GM18507 (cell line): ENCODE data around the gene SEMA4D.

Experiments
- DNase-seq: peaks from one replicate; pipeline ENCODE4 v3.0.0; 2011; ENCODE audit warnings: low read depth; ENCODE audit not compliant: insufficient read length; ENCODE audit errors: extremely low spot score
- FAIRE-seq: peaks from 2 replicates; lab custom pipeline; 2011; peaks lifted over from hg19 to GRCh38; lab: Jason Lieb, UNC

Gene SEMA4D

DNA sequence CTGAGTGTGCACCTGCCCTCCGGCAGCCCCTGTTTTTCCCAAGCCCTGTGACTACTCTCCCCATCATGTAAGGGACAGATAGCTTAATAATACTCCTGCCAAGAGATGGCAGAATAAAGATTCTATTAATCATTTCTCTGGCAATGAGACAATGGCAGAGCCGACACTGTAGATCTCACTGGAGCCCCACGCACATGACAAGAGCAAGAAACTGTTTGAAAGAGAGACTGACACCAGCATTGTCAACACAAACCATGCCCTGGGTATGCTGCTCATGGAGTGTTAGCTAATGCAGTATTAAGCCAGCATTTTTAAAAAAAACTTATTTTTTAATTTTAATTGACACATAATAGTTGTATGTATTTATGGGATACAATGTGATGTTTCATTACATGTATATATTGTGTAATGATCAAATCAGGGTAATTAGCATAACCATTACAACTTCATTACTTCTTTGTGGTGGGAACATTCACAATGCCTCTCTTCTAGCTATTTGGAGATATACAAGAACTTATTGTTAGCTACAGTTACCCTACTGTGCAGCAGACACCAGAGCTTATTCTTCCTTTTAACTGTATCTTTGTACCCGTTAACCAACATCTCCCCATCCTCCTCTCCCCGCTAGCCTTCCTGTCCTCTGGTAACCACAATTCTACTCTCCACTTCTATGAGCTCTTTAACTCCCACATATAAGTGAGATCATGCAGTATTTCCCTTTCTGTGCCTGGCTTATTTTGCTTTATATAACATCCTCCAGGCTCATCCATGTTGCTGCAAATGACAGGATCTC, 31.5 kb upstream of the SEMA4D start:
- FAIRE-seq: peak; percentile 51

GRCh38 chr9:89528540-89528939, 30.6 kb upstream of the SEMA4D start:
- DNase-seq: no peak
- FAIRE-seq: no peak

More for the DNA sequence above, 31.5 kb upstream of the SEMA4D start:
- no peak for DNase-seq

- DNase-seq (no peak), FAIRE-seq (no peak)
Observed at GRCh38 chr9:89528131-89528530, 30.2 kb upstream of the SEMA4D start.

GRCh38 chr9:89527084-89527483, 29.2 kb upstream of the SEMA4D start:
- DNase-seq (no peak), FAIRE-seq (peak; percentile 52)

DNA sequence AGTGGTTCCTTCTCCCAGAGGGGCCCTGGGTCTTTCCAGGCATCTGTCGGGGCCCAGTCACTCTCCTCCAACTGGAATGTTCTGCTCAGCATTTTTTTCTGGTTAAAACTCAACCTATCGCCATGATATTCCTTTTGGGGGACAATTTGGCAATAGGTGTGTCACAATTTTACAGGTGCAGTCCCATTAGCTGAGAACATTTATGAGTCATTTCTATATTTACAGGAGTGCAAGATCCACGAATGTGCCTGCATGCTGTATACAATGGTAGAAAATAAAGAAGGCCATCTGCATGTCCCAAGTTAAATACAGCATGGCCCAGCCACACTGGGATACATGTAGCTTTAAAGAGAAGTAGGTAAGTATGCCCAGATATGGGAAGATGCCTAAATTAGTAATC, 28.8 kb upstream of the SEMA4D start:
- FAIRE-seq (no peak), DNase-seq (no peak)

DNA sequence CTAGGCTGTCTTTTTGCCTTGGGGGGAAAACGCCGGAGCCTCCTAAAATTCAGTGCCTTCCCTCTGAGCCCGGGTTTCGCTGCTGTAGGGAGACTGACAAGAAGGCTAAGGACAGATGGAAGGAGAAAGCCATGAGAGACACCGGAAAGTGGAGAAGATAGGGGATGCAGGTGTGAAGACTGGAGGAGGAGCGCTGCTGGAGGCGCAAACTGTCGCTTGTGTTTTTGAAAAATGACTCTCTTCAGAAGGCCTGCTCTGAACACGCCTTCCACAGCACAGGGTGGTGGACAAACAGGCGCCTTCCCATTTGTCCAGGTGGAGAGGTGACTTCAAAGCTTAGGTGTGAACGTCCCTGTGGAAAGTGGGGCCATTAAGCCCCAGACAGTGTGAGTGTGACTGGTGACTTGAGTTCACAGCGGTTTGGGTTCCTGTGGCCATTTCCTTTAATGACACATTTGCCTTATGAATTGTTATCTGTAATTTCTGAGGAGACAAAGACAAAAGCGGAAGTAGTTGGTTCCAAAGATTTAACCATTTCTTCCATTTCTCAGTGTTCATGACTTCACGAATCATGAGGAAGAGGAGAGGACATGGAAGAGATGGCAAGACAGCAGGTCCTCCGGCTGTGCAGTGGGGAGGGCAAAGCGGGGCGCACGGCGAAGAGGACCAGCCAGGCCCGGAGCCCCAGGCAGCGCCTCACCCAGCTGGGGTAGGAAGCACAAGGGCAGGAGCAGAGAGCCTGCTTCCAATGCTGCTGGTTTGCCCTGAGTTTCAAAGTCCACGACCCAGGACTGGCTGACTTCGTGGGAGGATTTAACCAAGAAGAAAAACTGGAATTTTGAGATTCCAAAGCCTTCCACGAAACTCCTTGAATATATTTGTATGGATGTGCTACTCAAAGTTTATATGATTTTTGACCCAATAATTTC, 27.8 kb upstream of the SEMA4D start:
- FAIRE-seq (no peak), DNase-seq (no peak)

DNA sequence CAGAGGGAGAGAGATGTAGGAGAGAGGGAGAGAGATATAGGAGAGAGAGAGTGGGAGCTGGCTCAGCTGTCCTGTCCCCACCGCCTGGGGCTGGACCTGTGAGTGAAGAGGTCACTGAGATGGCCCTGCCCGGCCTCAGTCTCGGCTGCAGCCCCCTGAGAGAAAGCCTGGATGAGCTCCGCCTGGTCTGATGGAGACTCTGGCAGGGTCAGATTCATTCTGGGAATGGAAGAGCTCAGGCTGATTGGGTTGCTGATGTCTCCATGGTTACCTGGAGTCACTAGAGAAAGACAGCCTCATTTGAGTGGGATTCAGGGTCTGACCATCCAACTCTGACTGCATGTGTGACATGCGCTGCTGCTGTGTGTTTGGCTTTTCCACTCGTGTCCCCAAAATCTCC, 27.1 kb upstream of the SEMA4D start:
- FAIRE-seq (no peak), DNase-seq (no peak)

DNA sequence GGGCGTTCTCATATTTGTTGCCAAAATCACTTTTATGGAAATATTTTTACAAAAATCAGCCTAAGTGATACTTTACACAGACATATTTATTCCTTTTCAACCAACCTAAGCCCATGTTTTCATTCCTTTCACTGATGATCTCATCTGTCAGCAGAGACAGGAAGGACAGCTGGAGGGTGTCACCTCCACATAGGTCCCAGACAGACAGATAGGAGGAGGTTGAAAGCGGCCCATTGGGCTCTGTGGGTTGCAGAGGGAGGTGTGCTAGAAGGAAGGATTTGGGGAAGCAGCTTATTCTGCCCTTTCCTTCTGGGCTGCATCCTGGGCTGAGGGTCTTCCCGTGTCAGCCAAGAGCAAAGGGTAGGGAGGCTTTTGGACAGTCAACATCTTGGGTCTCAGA, 26.0 kb upstream of the SEMA4D start:
- no peak for DNase-seq
- peak; percentile 82 for FAIRE-seq

DNA sequence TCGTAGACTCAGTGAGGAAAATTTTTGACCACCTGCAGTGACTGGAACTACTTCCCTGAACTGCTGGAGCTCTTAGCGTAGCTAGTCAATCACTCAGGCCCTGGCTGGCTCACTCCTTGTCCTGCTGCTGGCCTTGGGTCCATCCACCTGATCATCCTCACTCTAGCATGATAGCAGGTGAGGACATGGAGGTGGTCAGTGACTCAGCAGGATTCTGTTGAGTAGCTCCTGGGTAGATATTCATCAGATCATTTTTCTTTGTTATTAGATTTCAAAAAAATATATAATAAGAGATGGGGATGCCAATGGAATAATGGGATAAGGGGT, 25.0 kb upstream of the SEMA4D start:
- DNase-seq (no peak), FAIRE-seq (no peak)

DNA sequence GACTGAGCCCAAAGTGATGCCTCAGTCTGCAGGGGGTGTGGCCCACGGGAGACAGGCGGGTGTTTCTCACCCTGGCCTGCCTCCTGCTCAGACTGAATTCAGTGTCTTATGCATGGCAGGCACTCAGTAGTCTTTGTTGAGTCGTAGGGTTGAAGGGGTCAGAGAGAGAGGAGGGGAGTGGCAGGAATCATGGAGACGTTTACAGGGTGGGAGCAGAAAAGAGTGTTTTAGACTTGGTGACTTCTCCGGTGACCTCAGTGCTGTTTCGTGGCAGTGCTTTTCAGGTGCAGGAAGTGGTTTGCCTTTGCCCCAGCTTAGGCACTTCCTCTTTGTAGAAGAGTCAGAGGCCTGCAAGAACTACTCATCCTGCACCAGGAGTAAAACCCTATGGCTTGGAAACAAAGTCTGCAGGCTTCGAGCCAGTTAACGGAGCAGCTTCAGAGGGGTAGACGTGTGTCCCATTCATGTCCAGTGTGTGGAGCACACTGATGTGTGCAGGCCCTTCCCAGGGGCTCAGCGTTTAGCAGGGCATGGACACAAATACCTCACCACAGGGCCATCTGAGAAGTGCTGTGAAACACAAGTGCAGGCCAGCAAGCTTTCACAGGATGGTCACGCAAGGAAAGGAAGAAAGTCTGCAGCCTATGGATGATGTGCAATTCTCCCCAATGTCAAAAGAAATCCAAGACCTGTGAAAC, 24.5 kb upstream of the SEMA4D start:
- peak; percentile 62 for DNase-seq

DNA sequence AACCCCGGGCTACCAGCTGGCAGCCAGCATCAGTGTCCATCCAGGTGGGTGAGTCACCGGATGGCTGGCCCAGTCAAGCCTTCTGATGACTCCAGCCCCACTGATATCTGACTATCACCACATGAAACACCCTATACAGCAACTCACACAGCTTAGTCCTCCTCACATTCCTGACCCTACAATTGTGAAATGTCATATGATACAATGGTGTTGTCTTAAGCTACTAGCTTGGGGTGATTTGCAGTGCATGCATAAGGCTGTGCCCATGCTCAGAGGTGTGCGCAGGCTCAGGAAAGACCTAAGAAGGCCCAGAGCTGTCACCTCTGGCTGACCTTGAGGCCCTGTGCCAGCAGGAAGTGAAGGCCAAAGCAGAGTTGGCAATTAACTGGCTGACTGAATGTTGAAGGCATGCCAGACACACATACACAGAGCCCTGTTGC, 21.5 kb upstream of the SEMA4D start:
- DNase-seq (no peak), FAIRE-seq (no peak)

More for the DNA sequence above, 24.5 kb upstream of the SEMA4D start:
- peak; percentile 99 for FAIRE-seq

GRCh38 chr9:89518466-89519365, 20.8 kb upstream of the SEMA4D start:
- FAIRE-seq: peak; percentile 60
- DNase-seq: no peak

DNA sequence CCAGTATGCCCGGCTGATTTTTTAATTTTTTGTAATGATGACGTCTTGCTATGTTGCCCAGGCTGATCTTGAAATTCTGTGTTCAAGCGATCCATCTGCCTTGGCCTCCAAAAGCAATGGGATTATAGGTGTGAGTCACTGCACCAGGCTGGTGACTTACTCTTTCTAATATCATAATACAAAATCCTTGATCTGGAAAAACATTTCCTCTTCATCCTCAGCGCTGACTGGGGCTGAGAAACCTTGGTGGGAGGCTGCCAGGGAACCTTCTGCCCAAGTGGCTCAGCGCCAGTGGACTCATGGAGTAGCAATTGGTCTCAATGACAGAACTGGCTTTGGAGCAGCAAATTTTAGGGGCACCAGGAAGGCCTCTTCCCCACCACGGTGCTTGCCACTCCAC, 17.5 kb upstream of the SEMA4D start:
- DNase-seq (no peak), FAIRE-seq (no peak)

GRCh38 chr9:89514956-89515355, 17.0 kb upstream of the SEMA4D start:
- no peak for FAIRE-seq
- no peak for DNase-seq

- no peak for FAIRE-seq
- DNase-seq: no peak
Observed at GRCh38 chr9:89514337-89514736, 16.4 kb upstream of the SEMA4D start.

- FAIRE-seq (no peak), DNase-seq (no peak)
Observed at GRCh38 chr9:89513837-89514236, 15.9 kb upstream of the SEMA4D start.

DNA sequence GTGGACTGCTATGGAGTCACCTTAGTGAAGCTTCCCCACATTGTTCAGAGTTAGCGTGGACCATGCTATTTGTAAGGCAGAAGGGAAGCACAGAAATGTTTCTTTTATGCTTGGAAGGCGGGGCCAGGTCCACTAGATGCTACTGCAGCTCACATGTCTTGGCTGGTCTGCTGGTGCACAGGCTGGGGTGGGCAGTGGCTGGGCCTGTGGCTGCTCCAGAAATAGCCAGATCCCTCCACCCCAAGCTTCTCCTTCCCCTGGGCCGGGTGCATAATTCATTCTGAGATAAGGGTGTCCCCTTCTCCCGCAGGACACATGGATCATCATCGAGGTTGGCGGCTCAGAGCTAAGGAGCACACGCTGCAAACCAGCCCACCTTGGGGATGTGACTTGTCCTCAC, 14.5 kb upstream of the SEMA4D start:
- FAIRE-seq: no peak
- no peak for DNase-seq

DNA sequence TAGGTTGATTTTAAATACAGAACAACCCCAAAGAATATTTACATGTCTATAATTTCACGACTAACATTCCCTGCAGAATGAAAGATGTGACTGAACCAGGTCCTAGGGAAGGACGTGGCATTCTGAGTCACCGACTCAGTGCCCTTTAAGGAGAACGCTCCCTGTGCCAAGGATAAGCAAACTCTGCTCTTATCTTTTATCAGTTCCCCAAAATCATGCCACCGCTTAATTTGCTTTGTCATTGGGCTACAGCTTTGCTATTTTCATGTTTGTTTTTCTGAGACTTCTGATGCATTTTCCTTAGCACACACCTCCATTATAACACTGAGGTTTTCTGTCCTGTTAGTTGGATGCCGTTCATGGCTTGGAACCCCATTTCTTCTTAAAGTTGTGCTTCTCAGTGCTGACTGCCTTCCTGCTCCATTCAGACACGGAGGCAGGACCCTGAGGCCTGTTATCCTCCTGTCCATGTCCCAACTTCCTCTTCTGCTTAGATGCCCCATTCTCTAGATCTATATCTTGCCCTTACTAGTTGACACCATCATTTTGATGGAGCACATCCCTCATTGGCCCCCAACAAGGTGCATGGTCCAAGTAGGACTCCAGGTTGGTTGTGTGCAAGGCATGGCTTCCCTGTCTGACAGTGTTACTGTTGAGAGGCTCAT, 11.2 kb upstream of the SEMA4D start:
- FAIRE-seq: no peak
- DNase-seq: no peak

- FAIRE-seq: no peak
- DNase-seq: no peak
Observed at GRCh38 chr9:89505911-89506310, 8.0 kb upstream of the SEMA4D start.
